Measurements from ENCODE around the gene SH2D4B.
"Not testable (repeated sequence)": the region's sequence is repeated elsewhere in the genome, so short reads cannot be mapped to it uniquely, and the experiment has no call there.

Gene SH2D4B

DNA sequence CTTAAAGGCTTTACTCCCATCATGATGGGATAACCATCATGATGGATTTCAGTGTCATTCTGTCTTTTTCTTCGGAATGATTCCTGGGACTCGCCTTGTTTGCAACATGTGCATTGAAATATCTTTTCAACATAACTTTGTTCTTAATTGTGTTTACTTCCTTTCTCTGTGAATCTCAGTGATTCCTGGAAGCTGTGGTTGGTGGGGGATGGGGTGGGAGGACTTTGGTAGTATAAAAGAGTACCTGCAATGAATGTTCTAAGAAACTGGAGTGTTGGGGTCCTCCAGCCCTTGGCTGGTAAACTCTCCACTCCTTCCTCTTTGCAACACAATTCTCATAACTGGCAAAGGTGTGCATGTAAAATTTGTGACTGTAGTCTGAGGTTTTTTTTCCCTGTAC is 11.5 kb upstream of the SH2D4B start:
- no peak for DNase-seq

DNA sequence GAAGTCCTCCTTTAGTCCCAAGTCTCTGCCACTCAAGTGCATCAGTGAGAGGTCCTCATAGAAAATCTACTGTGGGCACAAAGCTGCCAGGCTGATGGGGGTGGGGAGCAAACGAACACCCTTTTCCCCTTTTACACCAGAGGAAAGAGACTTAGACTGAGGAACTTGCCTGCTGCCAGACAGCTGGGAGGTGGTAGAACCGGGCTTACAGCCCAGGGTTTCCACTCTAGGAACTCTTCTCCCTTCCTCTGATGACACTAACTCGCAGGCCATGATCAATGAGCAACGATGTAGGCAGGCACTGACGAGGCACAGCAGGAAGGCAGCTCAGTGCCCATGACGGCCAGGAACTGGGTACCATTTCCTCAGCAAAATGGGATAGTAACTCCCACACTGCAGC is 11.0 kb upstream of the SH2D4B start:
- DNase-seq = no peak

DNA sequence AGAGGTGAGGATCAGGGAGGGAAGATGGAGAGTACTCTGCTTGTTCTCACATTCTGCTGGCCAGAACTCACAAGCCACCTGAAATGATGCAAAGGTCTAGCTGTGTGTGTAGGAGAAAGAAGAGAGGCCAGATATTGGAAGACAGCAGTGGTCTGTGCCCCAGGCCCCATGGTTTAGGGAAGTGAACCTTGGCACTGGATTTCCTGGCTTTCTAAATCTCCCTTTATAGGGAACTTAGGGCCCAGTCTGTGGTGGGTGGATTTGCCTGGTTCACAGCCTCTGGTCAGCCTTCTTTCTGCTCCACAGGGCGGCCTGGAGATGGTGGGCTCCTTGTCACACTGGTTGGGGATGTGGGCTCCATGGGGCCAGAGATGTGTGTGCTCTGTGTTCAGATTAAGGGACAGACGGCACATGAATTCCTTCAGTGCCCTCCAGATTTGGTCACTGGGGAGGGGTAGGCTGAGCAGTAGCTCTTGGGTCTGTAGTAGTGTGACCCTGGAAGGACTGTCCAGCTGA is 9.5 kb upstream of the SH2D4B start:
- DNase-seq = no peak

DNA sequence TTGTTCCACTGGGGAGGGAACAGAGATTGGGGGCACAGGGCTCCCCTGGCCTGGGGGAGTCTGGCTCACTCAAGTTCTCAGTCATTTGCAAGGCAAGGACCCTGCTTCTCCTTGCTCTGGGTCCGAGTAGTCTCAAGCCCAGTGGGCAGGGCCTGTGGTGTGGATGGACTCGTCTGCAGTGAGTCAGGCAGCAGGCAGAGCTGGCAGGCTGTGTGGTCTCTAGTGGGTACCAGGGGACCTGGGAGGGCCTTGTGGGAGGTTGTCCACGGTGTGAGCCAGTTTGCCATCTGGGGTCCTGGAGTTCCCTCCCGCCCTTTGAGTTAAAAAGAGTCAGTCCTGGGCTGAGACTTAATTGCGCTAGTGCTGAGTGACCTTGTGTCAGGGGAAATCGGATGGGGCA is 8.8 kb upstream of the SH2D4B start:
- DNase-seq = no peak

DNA sequence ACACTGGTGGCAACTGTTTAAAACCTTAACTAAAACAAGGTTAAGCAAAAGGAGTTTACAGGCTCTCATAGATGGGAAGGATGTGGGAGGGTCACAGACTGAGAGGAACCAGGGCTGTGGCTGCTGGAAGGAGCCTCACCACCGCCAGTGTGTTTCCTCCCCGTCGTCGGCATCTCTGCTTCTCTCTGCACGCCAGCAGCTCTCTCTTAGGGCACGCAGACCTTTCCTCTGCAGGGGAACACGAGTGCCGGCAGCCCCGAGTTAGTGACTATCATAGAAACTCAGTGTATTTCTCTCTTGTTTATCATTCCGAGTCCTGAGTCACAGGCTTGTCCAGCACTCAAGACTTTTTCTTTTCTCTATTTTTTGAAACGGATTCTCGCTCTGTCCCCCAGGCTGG is 8.1 kb upstream of the SH2D4B start:
- DNase-seq = no peak

DNA sequence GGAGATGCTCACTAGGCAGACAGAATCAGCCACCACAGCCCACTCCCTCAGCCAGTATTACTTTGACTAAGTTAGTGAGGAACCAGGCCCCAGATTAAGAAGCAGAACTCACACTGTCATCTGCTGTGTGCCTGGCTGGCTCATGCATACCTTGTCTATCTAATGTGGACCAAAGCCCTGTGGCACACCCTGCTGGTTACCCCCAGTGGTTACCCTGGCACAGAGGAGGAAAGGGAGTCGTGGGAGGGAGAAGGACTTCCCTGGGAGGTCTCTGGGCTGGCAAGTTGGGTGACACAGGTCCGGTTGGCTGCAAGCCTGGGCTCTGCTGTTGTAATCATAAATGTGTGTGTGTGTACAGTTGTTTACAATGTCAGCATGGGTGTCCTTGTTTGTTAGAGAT is 7.5 kb upstream of the SH2D4B start:
- DNase-seq = no peak

DNA sequence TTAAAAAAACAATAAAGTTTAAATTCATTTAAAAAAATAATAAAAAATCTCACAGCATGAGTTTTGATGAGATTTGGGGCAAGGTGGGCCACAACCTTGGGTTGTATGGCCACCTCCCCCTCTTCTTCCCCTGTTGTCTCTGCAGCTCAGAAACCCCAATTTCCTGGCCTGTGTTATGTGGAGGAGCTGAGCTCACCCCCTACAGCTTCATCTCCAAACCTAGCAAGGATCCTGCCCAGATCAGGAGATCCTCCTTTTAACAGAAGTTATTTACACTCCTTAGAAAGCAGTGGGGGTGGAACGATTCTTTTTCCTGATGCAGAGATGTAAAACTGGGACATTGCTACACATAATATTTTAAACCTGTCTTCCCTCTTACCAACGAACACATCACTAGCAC is 6.9 kb upstream of the SH2D4B start:
- DNase-seq = no peak

DNA sequence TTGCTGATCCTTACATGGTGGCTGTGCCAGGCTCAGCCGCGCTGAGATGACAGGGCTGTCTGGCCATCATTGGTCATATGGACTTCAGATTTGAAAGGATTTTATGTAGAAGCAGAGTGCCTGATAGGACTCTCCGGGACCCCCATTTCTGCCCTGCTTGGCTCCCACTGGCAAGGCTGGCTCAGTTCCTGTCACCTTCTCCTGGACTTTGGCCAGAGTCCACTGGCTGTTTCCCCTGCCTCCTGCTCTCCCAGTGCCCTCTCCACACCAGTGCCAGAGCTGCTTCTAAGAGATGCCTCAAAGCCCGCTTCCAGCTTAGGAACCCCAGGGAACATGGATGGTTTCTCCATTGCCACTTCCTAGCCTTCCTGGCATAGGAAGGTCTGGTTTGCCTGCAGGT is 5.1 kb upstream of the SH2D4B start:
- no peak for DNase-seq

DNA sequence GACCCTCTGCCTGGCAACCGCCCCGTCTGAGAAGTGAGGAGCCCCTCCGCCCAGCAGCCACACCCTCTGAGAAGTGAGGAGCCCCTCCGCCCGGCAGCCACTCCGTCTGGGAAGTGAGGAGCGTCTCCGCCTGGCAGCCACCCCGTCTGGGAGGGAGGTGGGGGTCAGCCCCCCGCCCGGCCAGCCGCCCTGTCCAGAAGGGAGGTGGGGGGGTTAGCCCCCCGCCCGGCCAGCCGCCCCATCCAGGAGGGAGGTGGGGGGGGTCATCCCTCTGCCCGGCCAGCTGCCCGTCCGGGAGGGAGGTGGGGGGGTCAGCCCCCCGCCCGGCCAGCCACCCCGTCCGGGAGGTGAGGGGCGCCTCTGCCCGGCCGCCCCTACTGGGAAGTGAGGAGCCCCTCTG is 3.6 kb upstream of the SH2D4B start:
- not testable (repeated sequence) for DNase-seq

DNA sequence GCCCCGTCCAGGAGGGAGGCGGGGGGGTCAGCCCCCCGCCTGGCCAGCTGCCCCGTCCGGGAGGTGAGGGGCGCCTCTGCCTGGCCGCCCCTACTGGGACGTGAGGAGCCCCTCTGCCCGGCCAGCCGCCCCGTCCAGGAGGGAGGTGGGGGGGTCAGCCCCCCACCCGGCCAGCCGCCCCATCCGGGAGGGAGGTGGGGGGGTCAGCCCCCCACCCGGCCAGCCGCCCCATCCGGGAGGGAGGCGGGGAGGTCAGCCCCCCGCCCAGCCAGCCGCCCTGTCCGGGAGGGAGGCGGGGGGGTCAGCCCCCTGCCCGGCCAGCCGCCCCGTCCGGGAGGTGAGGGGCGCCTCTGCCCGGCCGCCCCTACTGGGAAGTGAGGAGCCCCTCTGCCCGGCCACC is 3.1 kb upstream of the SH2D4B start:
- not testable (repeated sequence) for DNase-seq

DNA sequence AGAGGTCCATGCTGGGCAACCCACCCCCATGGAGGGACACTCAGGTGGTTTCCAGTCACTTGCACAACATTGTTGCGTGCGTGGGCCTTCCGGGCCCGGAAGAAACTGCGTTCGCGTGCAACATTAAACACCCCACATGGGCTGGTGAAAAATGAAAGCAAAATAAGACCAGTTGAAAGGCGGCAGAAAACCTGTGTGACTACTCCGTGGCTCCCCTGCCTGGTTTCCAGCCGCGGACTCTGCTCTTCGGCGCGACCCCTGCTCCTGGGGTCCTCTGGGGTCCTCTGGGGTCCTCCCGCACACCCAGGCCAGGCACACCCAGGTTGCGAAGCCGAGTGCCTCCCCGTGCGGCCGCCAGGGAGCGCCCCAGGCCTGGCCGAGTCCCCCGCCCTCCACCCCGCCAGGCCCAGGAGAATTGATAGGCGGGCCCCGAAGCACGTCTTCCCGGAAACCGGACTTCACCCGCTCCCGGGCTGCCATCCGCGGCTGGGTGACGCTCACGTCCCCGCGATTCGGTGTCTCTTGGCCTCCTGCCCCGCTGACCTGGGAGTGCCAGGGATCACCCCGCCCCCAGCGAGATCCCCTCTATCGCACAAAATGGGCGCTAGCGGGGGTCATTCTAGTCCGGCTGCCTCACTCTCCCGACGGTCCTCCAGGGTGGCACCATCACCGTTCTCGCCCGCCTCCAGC is 1.9 kb upstream of the SH2D4B start:
- no peak for DNase-seq

DNA sequence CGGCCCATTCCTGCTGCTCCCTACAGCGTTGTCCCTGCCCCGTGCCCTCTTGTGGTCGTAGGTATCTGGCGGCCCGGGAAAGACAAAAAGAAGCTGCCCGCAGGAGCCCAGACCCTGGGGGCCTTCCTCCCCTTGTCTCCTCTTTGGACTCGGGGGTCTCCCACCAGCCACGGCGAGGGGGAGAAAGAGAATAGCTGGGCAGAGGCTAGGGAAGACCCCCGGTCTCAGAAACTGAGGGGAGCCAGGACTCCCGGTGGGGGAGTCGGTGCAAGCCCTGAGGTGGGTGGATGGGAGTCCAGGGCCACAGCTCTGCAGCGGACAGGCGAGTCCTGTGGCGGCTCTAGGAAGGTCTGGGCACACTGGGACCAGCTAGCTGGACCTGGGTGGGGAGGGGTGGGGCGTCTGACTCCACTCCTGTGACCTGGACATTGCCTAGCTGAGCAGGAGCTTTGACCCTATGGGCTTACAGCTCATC is 1.3 kb upstream of the SH2D4B start:
- no peak for DNase-seq

DNA sequence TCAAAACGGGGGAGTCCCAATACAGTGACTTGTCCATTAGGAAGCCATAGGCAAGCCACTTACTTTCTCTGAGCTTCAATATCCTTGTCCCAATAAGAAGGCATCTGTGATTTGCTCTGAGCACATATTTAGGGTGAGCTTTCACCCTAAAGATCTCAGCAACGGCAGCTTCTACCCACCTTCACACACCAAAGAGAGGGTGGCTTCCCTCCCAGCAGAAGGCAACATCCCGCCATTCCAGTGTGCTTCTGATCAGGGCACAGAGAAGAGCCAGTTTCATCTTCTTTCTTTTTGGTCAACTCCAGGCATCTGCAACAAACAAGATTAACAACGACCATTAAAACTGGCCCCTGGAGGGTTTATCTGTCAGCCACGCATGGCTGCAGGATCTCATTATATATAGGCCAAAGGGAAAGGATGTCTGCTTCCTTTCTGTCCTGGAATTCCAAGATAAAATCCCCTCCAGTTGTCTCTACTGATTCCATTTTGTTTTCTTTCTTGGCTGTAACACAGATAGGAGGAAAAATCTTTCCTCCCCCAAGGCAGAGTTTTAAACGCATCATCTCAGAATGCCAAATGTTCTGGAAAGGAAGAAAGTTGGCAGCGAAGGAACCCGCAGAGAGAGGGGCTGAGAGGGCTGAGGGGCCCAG is 491 bp upstream of the SH2D4B start:
- DNase-seq = no peak

DNA sequence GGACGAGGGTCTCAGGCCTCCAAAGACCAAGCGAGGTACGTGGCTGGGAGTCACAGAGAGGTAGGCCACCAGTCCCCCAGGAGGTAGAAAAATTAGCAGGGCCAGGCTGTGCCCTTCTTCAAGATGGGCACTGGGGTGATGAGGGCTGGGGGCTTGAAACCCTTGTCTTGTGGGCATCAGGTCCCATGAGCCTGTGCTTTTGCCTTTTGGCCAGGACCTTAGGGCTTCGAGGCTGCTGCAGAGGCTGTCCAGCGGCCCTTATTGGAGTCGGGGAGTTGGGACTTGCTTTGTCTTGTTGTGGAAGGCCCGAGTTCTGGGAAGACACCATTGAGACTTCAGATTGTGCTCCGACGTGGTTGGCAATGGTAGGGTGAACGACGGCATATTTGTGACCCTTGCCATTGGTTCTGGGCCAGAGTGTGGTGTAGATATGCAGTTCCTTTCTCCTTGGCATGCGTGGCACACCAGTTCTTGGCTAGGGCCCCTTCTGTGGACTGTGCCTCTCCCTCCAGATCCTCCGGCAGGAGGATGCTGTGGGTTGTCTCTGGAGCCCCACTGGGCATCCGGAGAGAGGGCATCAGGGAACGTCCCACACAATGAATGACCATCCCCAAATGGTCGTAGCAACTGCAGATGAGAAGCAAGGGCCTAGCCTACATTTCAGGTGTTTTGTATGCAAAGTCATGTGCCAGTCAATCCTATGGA is 931 bp downstream of the SH2D4B start:
- no peak for DNase-seq

DNA sequence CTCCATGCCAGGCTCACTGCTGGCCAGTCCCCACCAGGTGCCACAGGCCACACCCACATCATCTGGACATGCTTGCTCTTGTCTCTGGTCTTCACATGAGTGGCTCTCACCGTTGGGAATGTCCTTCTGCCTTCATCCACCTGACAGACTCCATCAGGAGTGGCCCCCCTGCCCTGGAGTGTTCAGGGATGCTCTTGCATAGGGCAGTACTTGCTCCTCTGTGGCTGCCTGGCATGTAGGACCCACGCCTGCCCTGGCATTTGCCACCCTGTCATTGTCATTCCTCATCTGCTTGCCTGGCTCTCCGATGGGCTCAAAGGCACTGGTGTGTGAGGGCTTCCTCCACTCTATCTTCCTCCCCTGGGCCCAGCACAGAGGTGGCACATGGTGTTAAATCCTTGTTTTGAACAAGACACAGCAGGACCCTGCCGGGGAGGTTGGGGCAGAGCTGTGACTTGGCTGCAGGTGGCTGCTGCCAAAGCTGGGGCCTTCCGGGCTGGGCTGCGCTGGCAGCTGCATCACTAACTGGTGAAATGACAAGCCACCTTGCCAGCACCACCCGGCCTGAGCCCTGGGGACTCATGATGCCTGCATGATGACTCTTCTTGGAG is 1.8 kb downstream of the SH2D4B start:
- no peak for DNase-seq

DNA sequence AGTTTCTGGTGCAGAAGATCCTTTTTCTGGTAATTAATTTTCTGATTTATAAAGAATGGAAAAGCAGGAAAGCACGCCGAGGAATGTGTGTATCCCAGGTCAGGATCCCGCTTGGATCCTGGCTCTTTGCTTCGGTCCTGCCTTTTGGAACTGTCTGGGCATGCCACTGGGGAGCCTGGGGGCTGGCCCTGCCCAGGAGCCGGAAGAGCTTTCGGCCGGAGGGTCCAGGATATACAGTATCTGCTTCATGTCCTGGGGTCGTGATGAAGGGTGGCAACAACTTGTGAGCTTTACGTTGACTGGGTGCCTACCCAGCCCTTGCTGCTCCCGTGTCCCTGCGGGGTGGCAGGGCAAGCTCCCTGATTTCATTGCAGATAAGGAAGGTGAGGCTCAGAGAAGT is 2.4 kb downstream of the SH2D4B start:
- DNase-seq = no peak

DNA sequence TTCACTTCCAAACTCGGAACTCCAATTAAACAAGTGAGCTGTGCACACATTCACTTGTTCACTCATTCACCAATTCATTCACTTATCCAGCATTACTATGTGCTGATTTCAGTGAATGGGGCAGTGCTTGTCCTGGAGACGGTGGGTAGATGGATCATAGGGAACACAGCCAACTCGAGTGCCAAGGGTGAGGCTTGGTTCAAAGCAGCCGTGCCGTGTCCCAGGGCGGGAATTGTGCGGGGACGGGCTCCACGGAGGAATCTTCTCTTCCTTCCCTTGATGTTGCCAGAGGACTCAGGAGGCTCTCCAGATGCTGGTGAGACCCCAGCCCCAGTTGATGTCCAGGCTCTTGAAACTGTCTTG is 2.9 kb downstream of the SH2D4B start:
- DNase-seq = no peak

DNA sequence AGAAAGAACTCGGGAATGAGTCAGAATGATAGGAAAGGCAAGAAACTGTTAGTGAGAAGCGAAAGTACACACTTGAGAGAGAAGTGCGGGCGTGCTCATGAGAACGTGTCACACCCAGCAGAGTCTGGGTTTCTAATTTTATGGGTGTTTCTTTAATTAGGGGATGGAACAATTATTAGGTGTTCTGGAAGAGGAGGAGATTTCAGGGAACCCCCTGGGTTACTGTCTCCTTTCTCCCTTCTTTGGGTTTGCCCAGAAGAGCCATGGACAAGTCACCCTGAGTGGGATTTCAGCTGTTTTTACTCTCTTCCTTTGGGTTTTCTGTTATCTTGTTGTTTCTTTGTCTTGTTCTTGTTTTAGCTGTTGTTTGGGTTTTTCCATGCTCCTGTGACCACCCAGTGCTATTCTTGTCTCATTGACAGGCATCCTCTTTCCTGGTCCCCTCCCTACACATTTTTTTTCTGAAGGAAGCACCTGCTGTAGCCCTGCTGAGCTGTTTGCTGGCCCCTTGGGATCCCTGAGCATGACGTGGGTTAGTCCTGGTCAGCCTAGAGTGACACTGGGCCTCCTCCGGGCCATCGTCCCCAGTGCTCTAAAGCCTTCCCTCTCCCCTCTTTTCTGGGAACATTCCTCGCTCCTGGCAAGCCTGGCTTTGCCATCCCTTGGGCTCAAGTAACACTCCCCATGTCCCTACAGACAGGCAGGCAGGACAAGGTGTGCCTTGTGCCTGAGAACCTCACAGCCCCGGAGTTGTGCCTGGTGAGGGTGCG is 3.5 kb downstream of the SH2D4B start:
- no peak for DNase-seq

DNA sequence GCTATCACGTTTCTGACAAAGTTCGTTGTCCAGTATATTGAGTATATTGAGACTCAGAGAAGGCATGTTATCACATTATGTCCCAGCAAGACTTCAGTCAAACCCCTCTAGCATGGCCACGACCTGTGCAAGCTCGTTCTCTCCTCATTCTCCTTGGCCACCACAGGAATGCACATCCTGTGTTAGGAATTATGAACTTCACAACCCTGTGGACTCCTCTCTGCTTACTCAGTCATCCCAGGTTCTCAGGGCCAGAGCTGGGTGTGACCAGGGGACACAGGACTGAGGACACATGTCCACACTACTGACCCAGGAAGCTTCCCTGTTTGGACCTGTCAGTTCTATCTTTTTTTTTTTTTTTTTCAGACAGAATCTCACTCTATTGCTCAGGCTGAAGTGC is 4.4 kb downstream of the SH2D4B start:
- no peak for DNase-seq

DNA sequence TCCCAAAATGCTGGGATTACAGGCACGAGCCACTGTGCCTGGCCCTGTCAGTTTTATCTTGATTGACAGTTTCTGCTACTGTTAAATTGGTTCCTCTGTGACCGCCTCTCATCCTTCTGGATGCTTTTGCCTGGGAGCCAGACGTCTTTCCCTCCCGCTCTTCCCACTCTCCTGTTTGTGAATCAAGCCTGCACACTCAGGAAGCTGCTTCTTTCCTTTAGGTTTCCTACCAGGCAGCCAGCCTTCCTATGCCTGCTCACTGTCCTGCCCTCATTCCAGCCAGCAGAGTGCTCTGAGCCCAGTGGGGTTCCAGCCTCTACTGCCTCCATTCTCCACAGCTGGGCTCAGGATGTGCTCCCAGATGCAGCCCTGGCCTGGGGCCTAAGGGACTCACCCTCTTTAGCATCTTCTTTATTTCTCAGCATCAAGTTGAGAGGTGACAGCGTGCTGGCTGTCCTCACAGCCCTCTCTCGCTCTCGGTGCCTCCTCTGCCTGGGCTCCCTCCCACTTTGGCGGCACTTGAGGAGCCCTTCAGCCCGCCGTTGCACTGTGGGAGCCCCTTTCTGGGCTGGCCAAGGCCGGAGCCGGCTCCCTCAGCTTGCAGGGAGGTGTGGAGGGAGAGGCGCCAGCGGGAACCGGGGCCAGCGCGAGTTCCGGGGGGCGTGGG is 5.1 kb downstream of the SH2D4B start:
- DNase-seq = no peak

DNA sequence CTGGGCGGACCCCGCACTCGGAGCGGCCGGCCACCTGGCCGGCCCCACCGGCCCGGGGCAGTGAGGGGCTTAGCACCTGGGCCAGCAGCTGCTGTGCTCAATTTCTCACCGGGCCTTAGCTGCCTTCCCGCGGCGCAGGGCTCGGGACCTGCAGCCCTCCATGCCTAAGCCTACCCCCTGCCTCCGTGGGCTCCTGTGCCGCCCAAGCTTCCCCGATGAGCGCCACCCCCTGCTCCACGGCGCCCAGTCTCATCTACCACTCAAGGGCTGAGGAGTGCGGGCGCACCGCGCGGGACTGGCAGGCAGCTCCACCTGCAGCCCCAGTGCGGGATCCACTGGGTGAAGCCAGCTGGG is 5.6 kb downstream of the SH2D4B start:
- not testable (repeated sequence) for DNase-seq

DNA sequence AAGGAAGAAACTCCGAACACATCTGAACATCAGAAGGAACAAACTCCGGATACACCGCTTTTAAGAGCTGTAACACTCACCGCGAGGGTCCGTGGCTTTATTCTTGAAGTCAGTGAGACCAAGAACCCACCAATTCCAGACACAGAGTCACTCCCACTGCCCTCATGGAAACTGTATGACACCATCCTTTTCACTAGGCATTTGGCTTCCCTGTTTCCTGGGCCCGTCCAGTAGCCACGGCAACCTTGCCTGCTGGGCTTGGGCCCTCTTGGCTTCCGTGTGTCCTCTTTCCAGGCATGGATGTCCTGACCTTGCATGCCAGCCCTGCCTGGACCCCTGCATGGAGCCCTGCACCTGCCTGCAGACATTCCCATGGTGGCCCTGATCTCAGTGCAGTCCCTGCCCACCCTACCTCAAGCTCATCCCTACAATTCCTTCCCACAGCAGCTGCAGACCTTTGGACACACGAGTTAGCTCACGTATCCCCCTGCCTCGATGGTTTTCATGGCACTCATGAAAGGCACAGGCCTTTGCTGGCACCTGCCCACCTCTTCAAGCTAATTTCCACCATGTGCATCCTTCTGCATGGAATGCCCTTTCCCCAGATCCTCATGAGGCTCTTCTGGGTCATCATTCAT is 6.7 kb downstream of the SH2D4B start:
- DNase-seq = no peak
